Measurements from ENCODE around the gene PTPRM. TPM values are rescaled to one million over a fixed set of nuclear protein-coding genes. Genes with fewer than 3 reads are reported as not detected.

The PTPRM gene
- total and polyA plus RNA-seq, 4 donors = 9.2 to 23.0 (median 12.7) TPM

- no peaks in the 10 kb centered on the region for H3K27me3 ChIP-seq (ENCODE audit: control insufficient read depth in 4 of 4, insufficient read depth in 4 of 4, low read length in 3 of 4)
- TF ChIP-seq, protein P1, sequence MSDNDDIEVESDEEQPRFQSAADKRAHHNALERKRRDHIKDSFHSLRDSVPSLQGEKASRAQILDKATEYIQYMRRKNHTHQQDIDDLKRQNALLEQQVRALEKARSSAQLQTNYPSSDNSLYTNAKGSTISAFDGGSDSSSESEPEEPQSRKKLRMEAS (IDR thresholded peaks at IDR 0.05) = no peak
- TF ChIP-seq CTCF (IDR thresholded peaks at IDR 0.05; ENCODE audit: low read depth, low read length, missing input control) (no peak), NR2F2 (IDR thresholded peaks at IDR 0.05) (no peak), REST (IDR thresholded peaks at IDR 0.05) (no peak), ATF3 (IDR thresholded peaks at IDR 0.05) (no peak), HNF4G (IDR thresholded peaks at IDR 0.05) (no peak), SP1 (IDR thresholded peaks at IDR 0.05) (no peak), FOXA2 (IDR thresholded peaks at IDR 0.05) (no peak), YY1 (IDR thresholded peaks at IDR 0.05) (no peak), JUND (IDR thresholded peaks at IDR 0.05) (no peak), FOXA1 (IDR thresholded peaks at IDR 0.05) (no peak), TAF1 (conservative IDR thresholded peaks at IDR 0.05) (no peak)
- H3K4me1 ChIP-seq (ENCODE audit: control insufficient read depth in 4 of 4, insufficient read depth in 4 of 4, low read length in 3 of 4) = no peaks in the 10 kb centered on the region
- no peak overlapping the region for H3K4me3 ChIP-seq (ENCODE audit: low read depth in 1 of 3, low read length in 3 of 3)
- no peak overlapping the region for H3K9ac ChIP-seq (ENCODE audit: low read depth in 1 of 2, low read length in 2 of 2)
- no peak for DNase-seq (ENCODE audit: low spot score)
- no peak overlapping the region for H3K27ac ChIP-seq (ENCODE audit: low read depth in 1 of 2, low read length in 2 of 2)
- no peaks in the 10 kb centered on the region for H3K9me3 ChIP-seq (ENCODE audit: control insufficient read depth in 4 of 4, low read length in 3 of 4)
- no peaks in the 10 kb centered on the region for H3K36me3 ChIP-seq (ENCODE audit: control insufficient read depth in 4 of 4, insufficient read depth in 3 of 4, low read depth in 1 of 4, low read length in 3 of 4)
Observed at GRCh38 chr18:7850446-7850845, 283.3 kb downstream of the PTPRM start.

- Histone ChIP-seq H3K9ac (ENCODE audit: low read depth in 1 of 2, low read length in 2 of 2) (no peak overlapping the region), H3K27ac (ENCODE audit: low read depth in 1 of 2, low read length in 2 of 2) (no peak overlapping the region), H3K9me3 (ENCODE audit: control insufficient read depth in 4 of 4, low read length in 3 of 4) (no peaks in the 10 kb centered on the region), H3K27me3 (ENCODE audit: control insufficient read depth in 4 of 4, insufficient read depth in 4 of 4, low read length in 3 of 4) (no peaks in the 10 kb centered on the region), H3K36me3 (ENCODE audit: control insufficient read depth in 4 of 4, insufficient read depth in 3 of 4, low read depth in 1 of 4, low read length in 3 of 4) (no peaks in the 10 kb centered on the region), H3K4me3 (ENCODE audit: low read depth in 1 of 3, low read length in 3 of 3) (no peak overlapping the region), H3K4me1 (ENCODE audit: control insufficient read depth in 4 of 4, insufficient read depth in 4 of 4, low read length in 3 of 4) (no peaks in the 10 kb centered on the region)
- no peak for DNase-seq (ENCODE audit: low spot score)
- 100% methylated on average over 1 of the region's 1 CpG for WGBS
- TF ChIP-seq NR2F2 (IDR thresholded peaks at IDR 0.05) = no peak
- no peak for TF ChIP-seq RXRA (IDR thresholded peaks at IDR 0.05)
- no peak for TF ChIP-seq HNF4A (conservative IDR thresholded peaks at IDR 0.05)
- no peak for TF ChIP-seq SP1 (IDR thresholded peaks at IDR 0.05)
Observed at GRCh38 chr18:7855028-7855427, 287.9 kb downstream of the PTPRM start.

DNA sequence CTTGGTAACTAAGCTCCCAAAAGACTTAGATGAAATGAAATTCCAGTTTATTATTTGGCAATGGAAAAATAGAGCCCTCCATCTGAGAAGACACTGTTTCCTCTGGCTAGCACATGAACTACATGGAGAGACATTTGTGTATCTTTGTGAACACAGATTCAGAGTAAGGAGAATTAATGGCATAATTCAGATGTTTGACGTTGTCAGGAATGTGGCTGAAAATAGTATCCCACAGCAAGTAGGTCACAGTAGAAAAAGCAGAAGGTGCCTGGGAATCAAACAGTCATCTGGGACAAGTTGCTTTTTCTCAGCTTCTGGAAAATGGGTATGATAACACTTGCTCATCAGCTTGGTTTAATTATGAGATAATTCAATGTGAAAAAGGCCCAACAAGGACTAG, 288.6 kb downstream of the PTPRM start:
- no peak for DNase-seq (ENCODE audit: low spot score)
- no peak overlapping the region for H3K9ac ChIP-seq (ENCODE audit: low read depth in 1 of 2, low read length in 2 of 2)
- H3K4me3 ChIP-seq (ENCODE audit: low read depth in 1 of 3, low read length in 3 of 3) = no peak overlapping the region
- no peaks in the 10 kb centered on the region for H3K27me3 ChIP-seq (ENCODE audit: control insufficient read depth in 4 of 4, insufficient read depth in 4 of 4, low read length in 3 of 4)
- WGBS = 38% methylated on average over 1 of the region's 1 CpG
- H3K4me1 ChIP-seq (ENCODE audit: control insufficient read depth in 4 of 4, insufficient read depth in 4 of 4, low read length in 3 of 4) = no peaks in the 10 kb centered on the region
- H3K9me3 ChIP-seq (ENCODE audit: control insufficient read depth in 4 of 4, low read length in 3 of 4) = no peaks in the 10 kb centered on the region
- H3K27ac ChIP-seq (ENCODE audit: low read depth in 1 of 2, low read length in 2 of 2) = no peak overlapping the region
- TF ChIP-seq YY1 (IDR thresholded peaks at IDR 0.05) (no peak), FOXA1 (IDR thresholded peaks at IDR 0.05) (no peak)
- TF ChIP-seq, protein P1 (IDR thresholded peaks at IDR 0.05) = no peak
- no peaks in the 10 kb centered on the region for H3K36me3 ChIP-seq (ENCODE audit: control insufficient read depth in 4 of 4, insufficient read depth in 3 of 4, low read depth in 1 of 4, low read length in 3 of 4)
